Sciatic nerve (tissue), 2 donors: Measurements from ENCODE around the gene TMPRSS11B. TPM values are rescaled to one million over a fixed set of nuclear protein-coding genes. Genes with fewer than 3 reads are reported as not detected.
"Not testable (repeated sequence)": the region's sequence is repeated elsewhere in the genome, so short reads cannot be mapped to it uniquely, and the experiment has no call there.

Experiments used
- ATAC-seq: fragments of 200-7000 bp; cut with Tn5 transposase; one replicate; pipeline ENCODE4 v1.9.1; 2020; ENCODE audit warnings: mild to moderate bottlenecking, moderate library complexity
- DNase-seq: peaks from one replicate; pipeline ENCODE4 v3.0.0-alpha.2; 2020; ENCODE audit warnings: low spot score
- intact Hi-C: fragments of 100-400 bp; cut with DNase I; formaldehyde crosslinking; loops from one replicate; pipeline ENCODE4 v1.14.2; 2022
- total RNA-seq: library from RNA; stranded (reverse); fragmentation: NEBNext Ultra II Directional; extraction: Animal tissue kit (Norgen Biotek cat#: 25700); gene quantifications from one replicate; pipeline ENCODE4 v1.2.1, GENCODE V29; 2021
- donor health status: DM: no; HTN: no; CAD: no.
- donor health status: DM: no; HTN: no; CAD: no.

TMPRSS11B gene
- total RNA-seq, 1 donor from 2014 or later, result not detected

DNA sequence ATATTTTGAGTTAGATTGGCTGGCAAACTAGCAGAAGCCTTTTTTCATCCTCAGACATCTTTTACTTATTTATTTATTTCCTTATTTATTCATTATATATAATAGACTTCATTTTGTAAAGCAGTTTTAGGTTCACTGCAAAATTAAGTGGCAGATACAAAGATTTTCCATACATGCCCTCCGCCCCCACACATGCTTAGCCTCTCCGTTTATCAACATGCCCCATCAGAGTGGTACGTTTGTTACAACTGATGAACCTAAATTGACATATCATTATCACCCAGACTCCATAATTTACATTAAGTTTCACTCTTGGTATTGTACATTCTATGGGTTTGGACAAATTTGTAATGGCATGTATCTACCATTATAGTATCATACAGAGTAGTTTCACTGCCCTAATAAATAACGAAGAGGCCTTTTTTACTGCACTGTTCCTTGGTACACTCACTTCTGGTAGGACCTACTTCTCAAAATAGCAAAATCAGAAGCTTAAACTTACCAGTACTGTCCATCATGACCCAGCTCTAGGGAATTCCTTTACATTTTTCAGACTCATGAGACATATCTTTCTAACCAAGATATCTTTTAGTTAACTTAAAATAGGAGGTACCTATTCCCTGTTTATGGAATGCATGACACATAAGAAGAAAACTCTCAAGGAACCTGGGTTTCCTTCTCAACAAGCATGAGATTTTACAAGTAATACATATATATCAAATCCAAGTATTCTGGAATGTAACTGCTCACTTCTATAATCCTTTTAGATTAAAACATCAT, 4.8 kb upstream of the TMPRSS11B start:
- DNase-seq, result no peak
- intact Hi-C loops, result no loop called here
- no peak for ATAC-seq

- ATAC-seq, result no peak
- no peak for DNase-seq
- intact Hi-C loops, result no loop called here
Measured at GRCh38 chr4:68249434-68249833, 3.9 kb upstream of the TMPRSS11B start.

- no peak for DNase-seq
- ATAC-seq, result no peak
- intact Hi-C loops, result no loop called here
Measured at GRCh38 chr4:68240620-68241019, 4.9 kb downstream of the TMPRSS11B start.

- intact Hi-C loops, result no loop called here
- ATAC-seq (no peak), DNase-seq (no peak)
Measured at GRCh38 chr4:68228568-68228967, 16.9 kb downstream of the TMPRSS11B start.

DNA sequence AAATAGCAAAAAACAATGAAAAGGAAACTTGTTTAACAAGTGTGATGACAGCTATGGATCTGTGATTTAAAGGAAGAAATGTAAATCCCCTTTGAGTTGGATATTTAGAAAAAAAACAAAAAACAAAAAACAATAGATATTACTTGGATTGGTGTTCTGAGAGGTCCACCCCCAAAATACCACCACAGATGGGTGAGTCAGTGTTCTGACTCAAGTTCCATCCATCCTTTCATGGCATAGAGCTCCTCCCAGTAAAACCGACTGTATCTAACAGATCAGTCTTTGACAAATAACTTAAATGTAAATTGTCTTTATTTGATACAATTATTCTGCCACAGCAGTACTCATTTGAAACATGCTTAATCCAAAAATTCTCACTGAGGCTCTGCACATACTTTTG, 27.4 kb downstream of the TMPRSS11B start:
- no peak for DNase-seq
- intact Hi-C loops, result no loop called here
- no peak for ATAC-seq

DNA sequence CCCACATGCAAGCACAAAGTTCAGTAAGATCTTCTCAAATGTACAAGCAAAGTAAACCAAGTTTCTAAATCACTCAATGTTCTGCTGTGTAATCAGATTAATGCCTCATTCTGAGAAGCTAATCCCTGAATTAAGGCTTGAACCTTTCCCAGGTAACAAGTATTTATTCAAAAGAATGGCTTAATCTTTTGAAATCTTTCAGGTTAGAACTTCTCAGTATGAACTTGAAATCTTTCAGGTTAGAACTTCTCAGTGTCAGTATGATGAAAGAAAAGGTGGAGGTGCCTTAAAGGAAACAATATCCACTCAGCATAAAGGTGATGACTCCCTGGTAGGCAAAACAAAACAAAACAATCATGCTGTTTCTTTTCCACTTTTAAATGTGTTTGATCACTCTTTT, 29.0 kb downstream of the TMPRSS11B start:
- DNase-seq (no peak), ATAC-seq (no peak)
- intact Hi-C loops, result no loop called here

DNA sequence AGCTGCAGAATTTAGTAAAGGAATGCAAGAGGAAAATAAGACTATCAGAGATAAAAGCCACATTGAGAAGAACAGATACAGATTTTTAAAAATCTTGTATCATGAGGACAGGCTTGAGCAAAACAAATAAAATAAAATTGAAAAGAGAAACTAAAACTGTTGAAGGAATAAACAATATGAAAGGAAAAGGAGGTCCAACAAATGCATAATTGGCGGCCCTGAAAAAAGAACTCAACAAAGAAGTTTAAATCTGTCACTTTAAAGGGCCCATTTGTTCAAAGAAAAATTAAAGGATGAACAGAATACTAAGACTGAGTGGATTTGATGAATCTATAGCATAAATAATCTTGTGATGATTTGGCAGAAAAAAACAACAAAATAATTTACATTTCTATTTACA, 36.5 kb downstream of the TMPRSS11B start:
- no peak for DNase-seq
- ATAC-seq, result no peak
- intact Hi-C loops, result no loop called here

- DNase-seq, intact Hi-C loops, ATAC-seq: not testable (repeated sequence)
Measured at GRCh38 chr4:68194305-68194704, 51.2 kb downstream of the TMPRSS11B start.

- no peak for DNase-seq
- ATAC-seq, result no peak
- intact Hi-C loops, result no loop called here
Measured at GRCh38 chr4:68193194-68193593, 52.3 kb downstream of the TMPRSS11B start.

DNA sequence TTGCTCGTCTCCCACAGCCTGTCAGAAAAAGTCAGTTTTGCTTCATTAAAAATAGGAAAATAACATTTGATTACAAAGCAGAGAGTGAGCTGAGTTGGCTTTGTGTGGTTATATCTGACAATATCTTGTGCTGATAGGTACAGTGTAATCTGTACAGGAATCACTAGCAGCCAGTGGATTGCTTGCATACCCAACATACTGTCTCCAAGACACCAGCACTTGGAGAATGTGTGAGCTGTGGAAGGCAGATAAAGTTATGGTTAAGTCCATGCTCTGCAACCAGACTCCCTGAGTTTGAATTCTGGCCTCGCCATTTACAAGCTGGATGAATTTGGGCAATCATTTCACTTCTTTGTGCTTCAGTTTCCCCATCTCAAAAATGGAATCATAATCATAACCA, 58.3 kb downstream of the TMPRSS11B start:
- DNase-seq (no peak), ATAC-seq (no peak)
- intact Hi-C loops, result no loop called here

GRCh38 chr4:68184923-68185322, 60.6 kb downstream of the TMPRSS11B start:
- DNase-seq (no peak), ATAC-seq (no peak)
- intact Hi-C loops, result no loop called here

- ATAC-seq (no peak), DNase-seq (no peak)
- intact Hi-C loops, result no loop called here
Measured at GRCh38 chr4:68183417-68183816, 62.1 kb downstream of the TMPRSS11B start.

- DNase-seq (no peak), ATAC-seq (no peak)
- intact Hi-C loops, result no loop called here
Measured at GRCh38 chr4:68182382-68182820, 63.1 kb downstream of the TMPRSS11B start.

DNA sequence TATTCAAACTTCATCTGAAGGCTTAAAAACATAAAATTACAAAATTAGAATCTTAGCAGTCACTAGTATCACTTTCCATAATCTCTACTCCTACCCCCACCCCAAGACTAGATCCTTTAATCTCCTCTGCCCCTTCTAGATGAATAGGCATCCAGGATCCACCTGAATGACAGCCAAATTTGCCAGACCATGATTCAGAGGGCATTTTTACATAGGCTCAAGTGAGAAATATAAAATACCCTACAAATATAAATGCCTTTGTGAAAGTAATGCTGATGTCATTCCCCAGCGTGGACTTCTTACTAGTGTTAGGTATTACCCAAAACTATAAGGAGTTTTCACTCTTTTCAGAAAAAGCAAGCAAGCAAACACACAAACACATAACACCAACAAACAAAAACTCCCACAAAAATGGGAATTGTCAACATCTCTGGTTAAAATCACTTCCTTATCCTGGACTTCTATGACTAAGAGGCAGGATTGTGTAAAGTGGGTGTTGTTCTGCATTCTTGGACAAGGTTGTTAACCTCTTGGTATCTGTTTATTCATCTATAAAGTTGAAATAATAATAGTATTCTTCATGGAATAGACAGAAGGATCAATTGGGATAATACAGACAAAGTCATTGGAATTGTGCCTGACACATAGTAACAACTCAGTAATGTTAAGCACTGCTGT, 64.5 kb downstream of the TMPRSS11B start:
- ATAC-seq, result no peak
- DNase-seq, result no peak
- intact Hi-C loops, result no loop called here

DNA sequence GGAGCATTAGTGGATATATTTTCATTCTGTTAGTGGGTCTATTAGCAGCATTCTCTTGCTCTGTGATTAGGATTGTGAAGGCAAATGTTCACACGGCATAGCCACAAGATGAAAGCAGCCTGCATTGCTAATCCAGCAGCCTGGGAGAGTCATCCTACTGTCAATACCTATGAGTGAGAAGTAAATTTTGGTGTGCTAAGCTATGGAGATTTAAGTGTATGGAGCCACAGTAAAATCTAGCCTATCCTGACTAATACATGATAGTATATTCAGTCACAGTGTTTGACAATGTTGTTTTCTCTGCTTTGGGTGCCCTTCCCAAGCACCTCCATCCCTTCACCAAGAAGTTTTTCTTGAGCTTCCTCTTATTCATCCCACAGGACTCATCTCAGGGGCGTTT, 68.6 kb downstream of the TMPRSS11B start:
- no peak for ATAC-seq
- intact Hi-C loops, result no loop called here

More for the DNA sequence above, 68.6 kb downstream of the TMPRSS11B start:
- no peak for DNase-seq

Other genes with a start within 250 kb of the TMPRSS11B start
- not detected for gene TMPRSS11F, start 115.8 kb downstream of the TMPRSS11B start, total RNA-seq
- gene YTHDC1, start 104.4 kb upstream of the TMPRSS11B start, total RNA-seq, result 127 TPM
- not detected for gene TMPRSS11E, start 201.8 kb upstream of the TMPRSS11B start, total RNA-seq